Left lung (tissue), 10 donors: ENCODE results near the gene GCDH. TPM values are rescaled to one million over a fixed set of nuclear protein-coding genes. Genes with fewer than 3 reads are reported as not detected.

Experiments used
- ATAC-seq: fragments of 200-7000 bp; cut with Tn5 transposase; one replicate; pipeline ENCODE4 v1.9.1; 2020; ENCODE audit warnings: moderate library complexity
- DNase-seq, 4 donors: peaks; one replicate each; pipeline ENCODE4 v3.0.0-alpha.2; 2013 to 2020
- H3K27ac ChIP-seq, 2 donors: fragments of 200-600 bp; sonication (generic) in 1 of 2; one replicate each; pipeline versions ENCODE4 v1.5.0 to v1.8.0; 2020 to 2021
- H3K27me3 ChIP-seq, 2 donors: fragments of 200-600 bp; sonication (generic) in 1 of 2; one replicate each; pipeline versions ENCODE4 v1.5.0 to v1.8.0; 2020 to 2021
- H3K36me3 ChIP-seq, 2 donors: fragments of 200-600 bp; sonication (generic) in 1 of 2; one replicate each; pipeline versions ENCODE4 v1.5.0 to v1.8.0; 2020 to 2021
- H3K4me1 ChIP-seq, 2 donors: fragments of 200-600 bp; one replicate each; pipeline ENCODE4 v1.8.0; 2021
- H3K4me3 ChIP-seq, 2 donors: fragments of 200-600 bp; sonication (generic) in 1 of 2; one replicate each; pipeline versions ENCODE4 v1.5.0 to v1.8.0; 2020 to 2021; ENCODE audit warnings: mild to moderate bottlenecking in 1 of 2
- H3K9me3 ChIP-seq, 2 donors: fragments of 200-600 bp; sonication (generic) in 1 of 2; one replicate each; pipeline versions ENCODE4 v1.5.0 to v1.8.0; 2020 to 2021
- intact Hi-C, 2 donors: fragments of 100-400 bp; cut with DNase I; formaldehyde crosslinking; loops; one replicate each; pipeline versions ENCODE4 v1.11.2 to v1.14.2; 2022
- polyA plus RNA-seq, 6 donors: library from polyadenylated mRNA; unstranded; fragments of 120-200 nt; gene quantifications; one replicate each; pipeline ENCODE4 v1.2.1, GENCODE V29; 2013; ENCODE audit not compliant: insufficient read length in 6 of 6
- total RNA-seq, 2 donors: library from RNA; stranded (reverse); fragmentation: NEBNext Ultra II Directional; extraction: Animal tissue kit (Norgen Biotek cat#: 25700); gene quantifications; one replicate each; pipeline ENCODE4 v1.2.1, GENCODE V29; 2021
- TF ChIP-seq, protein P1 (sequence below), 2 donors: fragments of 200-600 bp; sonication (generic) in 1 of 2; IDR thresholded peaks; one replicate each; pipeline versions ENCODE4 v1.5.0 to v1.8.0; 2021; ENCODE audit warnings: antibody characterized with exemption in 2 of 2
- donor health status: DM: no; HTN: yes; CAD: no.
- donor health status: DM: no; HTN: no; CAD: no.

Gene GCDH
- total and polyA plus RNA-seq, 8 donors: 23.6 to 29.2 (median 26.9) TPM

DNA sequence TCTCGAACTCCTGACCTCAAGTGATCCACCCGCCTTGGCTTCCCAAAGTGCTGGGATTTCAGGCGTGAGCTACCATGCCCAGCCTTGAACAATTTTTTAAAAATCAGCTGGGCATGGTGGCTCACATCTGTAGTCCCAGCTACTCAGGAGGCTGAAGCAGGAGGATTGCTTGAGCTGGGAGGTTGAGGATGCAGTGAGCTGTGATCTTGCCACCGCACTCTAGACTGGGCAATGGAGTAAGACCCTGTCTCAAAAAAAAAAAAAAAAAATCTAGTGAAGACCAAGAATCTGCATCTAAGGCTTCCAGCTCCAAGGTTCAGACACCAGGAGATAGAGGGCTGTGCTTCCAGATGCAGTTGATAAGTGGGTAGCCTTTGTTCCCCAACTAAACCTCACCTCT lies 26.8 kb upstream of the GCDH start:
- intact Hi-C loops: no loop called here
- TF ChIP-seq, protein P1, sequence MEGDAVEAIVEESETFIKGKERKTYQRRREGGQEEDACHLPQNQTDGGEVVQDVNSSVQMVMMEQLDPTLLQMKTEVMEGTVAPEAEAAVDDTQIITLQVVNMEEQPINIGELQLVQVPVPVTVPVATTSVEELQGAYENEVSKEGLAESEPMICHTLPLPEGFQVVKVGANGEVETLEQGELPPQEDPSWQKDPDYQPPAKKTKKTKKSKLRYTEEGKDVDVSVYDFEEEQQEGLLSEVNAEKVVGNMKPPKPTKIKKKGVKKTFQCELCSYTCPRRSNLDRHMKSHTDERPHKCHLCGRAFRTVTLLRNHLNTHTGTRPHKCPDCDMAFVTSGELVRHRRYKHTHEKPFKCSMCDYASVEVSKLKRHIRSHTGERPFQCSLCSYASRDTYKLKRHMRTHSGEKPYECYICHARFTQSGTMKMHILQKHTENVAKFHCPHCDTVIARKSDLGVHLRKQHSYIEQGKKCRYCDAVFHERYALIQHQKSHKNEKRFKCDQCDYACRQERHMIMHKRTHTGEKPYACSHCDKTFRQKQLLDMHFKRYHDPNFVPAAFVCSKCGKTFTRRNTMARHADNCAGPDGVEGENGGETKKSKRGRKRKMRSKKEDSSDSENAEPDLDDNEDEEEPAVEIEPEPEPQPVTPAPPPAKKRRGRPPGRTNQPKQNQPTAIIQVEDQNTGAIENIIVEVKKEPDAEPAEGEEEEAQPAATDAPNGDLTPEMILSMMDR (IDR thresholded peaks at IDR 0.05): no peak
- Histone ChIP-seq H3K4me1 (peaks cover 0 to 12% of the 10 kb centered on the region in 2 donors), H3K4me3 (no peak overlapping the region), H3K27ac (no peak overlapping the region), H3K9me3 (no peaks in the 10 kb centered on the region), H3K27me3 (peaks cover 0 to 10% of the 10 kb centered on the region in 2 donors), H3K36me3 (no peaks in the 10 kb centered on the region)
- no peak for ATAC-seq
- no peak for DNase-seq

DNA sequence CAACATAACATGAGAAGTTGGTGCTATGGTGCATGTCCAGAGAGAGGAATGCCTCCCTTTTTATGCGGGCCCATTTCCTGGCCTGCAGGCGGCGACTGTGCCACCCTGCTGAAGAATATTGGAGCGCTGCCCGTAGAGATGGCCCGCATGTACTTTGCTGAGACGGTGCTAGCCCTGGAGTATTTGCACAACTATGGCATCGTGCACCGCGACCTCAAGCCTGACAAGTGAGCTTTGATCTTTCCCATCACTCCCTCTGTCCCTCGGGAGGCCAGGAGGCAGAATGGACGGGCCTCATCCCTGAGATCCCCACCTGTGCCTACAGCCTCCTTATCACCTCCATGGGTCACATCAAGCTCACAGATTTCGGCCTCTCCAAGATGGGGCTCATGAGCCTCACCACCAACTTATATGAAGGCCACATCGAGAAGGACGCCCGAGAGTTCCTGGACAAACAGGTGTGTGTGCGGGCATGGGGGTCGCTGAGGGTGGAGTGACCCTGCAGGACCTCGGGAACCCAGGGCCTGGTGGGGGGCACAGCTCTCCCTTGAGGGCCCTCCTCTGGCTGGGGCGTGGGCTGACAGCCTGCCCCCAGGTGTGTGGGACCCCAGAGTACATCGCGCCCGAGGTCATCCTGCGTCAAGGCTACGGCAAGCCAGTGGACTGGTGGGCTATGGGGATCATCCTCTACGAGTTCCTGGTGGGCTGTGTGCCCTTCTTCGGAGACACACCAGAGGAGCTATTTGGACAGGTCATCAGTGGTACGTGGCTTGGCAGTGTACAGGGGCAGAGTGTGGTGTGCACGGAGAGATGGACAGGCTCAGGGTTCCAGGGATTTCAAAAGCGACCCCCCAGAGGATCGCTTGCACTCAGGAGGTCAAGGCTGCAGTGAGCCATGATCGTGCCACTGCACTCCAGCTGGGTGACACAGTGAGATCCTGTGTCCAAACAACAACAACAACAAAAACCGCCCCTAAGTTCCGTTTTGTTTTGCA lies 25.9 kb upstream of the GCDH start:
- ATAC-seq (no peak), DNase-seq (no peak)
- TF ChIP-seq, protein P1 (IDR thresholded peaks at IDR 0.05): no peak
- H3K4me3 ChIP-seq: no peak overlapping the region
- no peak overlapping the region for H3K27ac ChIP-seq
- H3K27me3 ChIP-seq: peaks cover 0 to 10% of the 10 kb centered on the region in 2 donors
- peaks cover 0 to 12% of the 10 kb centered on the region in 2 donors for H3K4me1 ChIP-seq
- no peaks in the 10 kb centered on the region for H3K36me3 ChIP-seq
- intact Hi-C loops: no loop called here
- H3K9me3 ChIP-seq: no peaks in the 10 kb centered on the region

DNA sequence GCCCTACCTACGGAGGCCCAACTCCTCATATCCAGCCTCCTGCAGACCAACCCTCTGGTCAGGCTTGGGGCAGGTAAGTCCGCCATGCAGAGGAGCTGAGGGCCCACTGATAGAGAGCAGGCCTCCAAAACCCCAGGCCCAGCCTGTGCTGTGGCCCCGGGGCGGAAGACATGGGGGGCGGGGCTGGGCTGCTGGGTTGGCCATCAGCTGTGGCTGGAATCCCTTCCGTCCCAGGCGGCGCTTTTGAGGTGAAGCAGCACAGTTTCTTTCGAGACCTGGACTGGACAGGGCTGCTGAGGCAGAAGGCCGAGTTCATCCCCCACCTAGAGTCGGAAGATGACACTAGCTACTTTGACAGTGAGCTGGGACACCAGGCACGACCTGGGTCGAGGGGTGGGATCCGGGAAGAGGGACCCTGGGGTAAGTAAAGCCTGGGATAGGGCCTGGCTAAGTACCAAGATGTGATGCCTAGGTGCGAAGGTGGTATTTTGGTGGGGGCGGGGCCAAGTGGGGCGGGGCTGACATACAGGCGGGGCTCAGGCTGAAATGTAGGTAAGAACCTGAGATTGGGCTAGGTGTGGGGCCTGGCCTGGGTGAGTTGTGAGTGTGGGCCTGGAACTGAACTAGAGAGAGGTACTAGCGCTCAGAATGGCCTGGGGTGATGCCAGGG lies 25.1 kb upstream of the GCDH start:
- no peaks in the 10 kb centered on the region for H3K36me3 ChIP-seq
- H3K27me3 ChIP-seq: peaks cover 0 to 10% of the 10 kb centered on the region in 2 donors
- intact Hi-C loops: no loop called here
- DNase-seq (no peak), ATAC-seq (no peak)
- H3K4me3 ChIP-seq: no peak overlapping the region
- peaks cover 0 to 12% of the 10 kb centered on the region in 2 donors for H3K4me1 ChIP-seq
- no peak overlapping the region for H3K27ac ChIP-seq
- no peaks in the 10 kb centered on the region for H3K9me3 ChIP-seq
- TF ChIP-seq, protein P1 (IDR thresholded peaks at IDR 0.05): no peak

DNA sequence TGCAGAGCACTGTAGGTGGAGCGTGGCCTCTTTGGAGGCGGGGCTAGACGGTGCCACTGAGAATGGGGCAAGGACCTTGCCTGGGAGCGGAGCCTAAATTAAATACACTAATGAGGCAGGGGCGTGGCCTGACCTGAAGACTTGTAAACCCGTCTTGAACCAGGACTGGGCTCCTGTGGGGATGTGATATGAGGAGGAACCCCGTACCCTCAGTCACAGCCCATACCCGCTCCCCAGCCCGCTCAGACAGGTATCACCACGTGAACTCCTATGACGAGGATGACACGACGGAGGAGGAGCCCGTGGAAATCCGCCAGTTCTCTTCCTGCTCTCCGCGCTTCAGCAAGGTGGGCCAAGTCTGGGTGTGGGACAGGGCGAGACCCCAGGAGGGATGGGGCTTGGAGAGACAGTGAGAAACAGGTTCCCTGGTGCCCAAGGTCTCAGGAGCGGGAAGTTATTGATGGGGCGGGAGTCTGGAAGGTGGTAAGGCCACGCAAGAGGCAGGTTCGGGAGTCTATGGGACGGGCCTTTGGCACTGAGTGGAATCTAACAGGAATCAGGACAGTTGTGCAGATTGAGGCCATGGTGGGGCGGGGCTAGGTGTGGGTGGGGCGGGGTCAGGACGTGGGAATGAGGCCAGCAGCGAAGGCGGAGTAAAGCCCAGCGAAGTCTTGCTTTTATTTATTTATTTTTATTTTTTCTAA lies 24.4 kb upstream of the GCDH start:
- intact Hi-C loops: no loop called here
- H3K36me3 ChIP-seq: no peaks in the 10 kb centered on the region

More for the DNA sequence above, 24.4 kb upstream of the GCDH start:
- H3K9me3 ChIP-seq: no peaks in the 10 kb centered on the region
- peaks cover 0 to 12% of the 10 kb centered on the region in 2 donors for H3K4me1 ChIP-seq
- DNase-seq (no peak), ATAC-seq (no peak)
- H3K27me3 ChIP-seq: peaks cover 0 to 10% of the 10 kb centered on the region in 2 donors
- TF ChIP-seq, protein P1 (IDR thresholded peaks at IDR 0.05): no peak
- no peak overlapping the region for H3K27ac ChIP-seq
- no peak overlapping the region for H3K4me3 ChIP-seq
